ENCODE data around the gene RFXANK.

- TF ChIP-seq CTCF (IDR thresholded peaks at IDR 0.05; ENCODE audit: insufficient read depth, low read depth, low read length) (no peak), EZH2 (IDR thresholded peaks at IDR 0.05; ENCODE audit: insufficient read depth, low read length) (no peak)
Measured at GRCh38 chr19:19192910-19193423, 909 bp downstream of the RFXANK start.

Measured in astrocyte (in vitro differentiated cells and primary cell).